Upper lobe of left lung (tissue), 6 donors: ENCODE measurements around the gene MYO1H. TPM values are rescaled to one million over a fixed set of nuclear protein-coding genes. Genes with fewer than 3 reads are reported as not detected.

Experiments used
- ATAC-seq, 2 donors: fragments of 200-7000 bp; cut with Tn5 transposase; one replicate each; pipeline ENCODE4 v1.9.1; 2022; ENCODE audit warnings: mild to moderate bottlenecking in 2 of 2, moderate library complexity in 2 of 2; ENCODE audit not compliant: low FRiP score in 2 of 2
- DNase-seq, 2 donors: peaks; one replicate each; pipeline ENCODE4 v3.0.0-alpha.2; 2019 to 2020
- H3K27ac ChIP-seq, 4 donors: fragments of 200-600 bp; sonication (generic); one replicate each; pipeline ENCODE4 v1.5.1; 2016 to 2019
- H3K27me3 ChIP-seq, 4 donors: fragments of 200-600 bp; sonication (generic); one replicate each; pipeline ENCODE4 v1.5.1; 2017 to 2019
- H3K36me3 ChIP-seq, 4 donors: fragments of 200-600 bp; sonication (generic); one replicate each; pipeline ENCODE4 v1.5.1; 2016 to 2019
- H3K4me1 ChIP-seq, 4 donors: fragments of 200-600 bp; sonication (generic); one replicate each; pipeline ENCODE4 v1.5.1; 2018 to 2019
- H3K4me3 ChIP-seq, 4 donors: fragments of 200-600 bp; sonication (generic); one replicate each; pipeline ENCODE4 v1.5.1; 2017 to 2019; ENCODE audit warnings: mild to moderate bottlenecking in 2 of 4, moderate library complexity in 1 of 4
- H3K9me3 ChIP-seq, 4 donors: fragments of 200-600 bp; sonication (generic); one replicate each; pipeline ENCODE4 v1.5.1; 2018 to 2019
- CTCF ChIP-seq, 6 experiments: fragments of 450-650 bp in 4 of 6; fragments of 200-600 bp in 2 of 6; sonication (generic) in 2 of 6; IDR thresholded peaks; one replicate each; pipeline ENCODE4 v1.5.1; 2016 to 2019; ENCODE audit warnings: antibody characterized with exemption in 6 of 6
- EP300 ChIP-seq, 4 donors: sonication (generic); formaldehyde crosslinking; IDR thresholded peaks; one replicate each; pipeline ENCODE4 v1.5.1; 2017; ENCODE audit warnings: antibody characterized with exemption in 4 of 4, control low read depth in 2 of 4
- POLR2A ChIP-seq, 4 donors: fragments of 450-650 bp; IDR thresholded peaks; one replicate each; pipeline ENCODE4 v1.5.1; 2016 to 2017; ENCODE audit warnings: antibody characterized with exemption in 4 of 4, mild to moderate bottlenecking in 2 of 4
- POLR2AphosphoS5 ChIP-seq, 2 donors: sonication (generic); formaldehyde crosslinking; IDR thresholded peaks; one replicate each; pipeline ENCODE4 v1.5.1; 2017; ENCODE audit warnings: antibody characterized with exemption in 2 of 2
- WGBS, 2 donors: methylation state at CpG; one replicate each; pipeline ENCODE4 v1.1.5; 2017 to 2018; 5-methylcytosine and 5-hydroxymethylcytosine counted together
- total RNA-seq, 6 donors: library from RNA; depleted of rRNA in 4 of 6; stranded (reverse); fragments of >200 nt in 4 of 6; gene quantifications; one replicate each; pipeline versions ENCODE4 v1.1.0 to v1.2.1, GENCODE V29; 2016 to 2021
- donor health status: DM: no; HTN: no; CAD: no; lungs with moderate emphysema.
- donor health status: DM: no; HTN: yes; CAD: no; lungs with severe emphysema.

MYO1H gene
- total RNA-seq, 6 donors from 2014 or later, result 0.17 to 0.51 (median 0.46) TPM; not detected in 3

- Histone ChIP-seq H3K4me3 (no peak overlapping the region), H3K9me3 (no peaks in the 10 kb centered on the region), H3K27ac (no peak overlapping the region), H3K27me3 (no peaks in the 10 kb centered on the region), H3K4me1 (peaks cover 23 to 36% (median 29%) of the 10 kb centered on the region in 4 donors), H3K36me3 (peaks cover 13 to 29% (median 24%) of the 10 kb centered on the region in 4 donors)
- no peak for TF ChIP-seq POLR2AphosphoS5 (IDR thresholded peaks at IDR 0.05)
- TF ChIP-seq CTCF (IDR thresholded peaks at IDR 0.05), result no peak
- TF ChIP-seq POLR2A (IDR thresholded peaks at IDR 0.05), result no peak
- no peak for TF ChIP-seq EP300 (IDR thresholded peaks at IDR 0.05)
- DNase-seq, result no peak
- WGBS, 2 donors, result 96 to 97% methylated on average over 4 of the region's 4 CpGs
- no peak for ATAC-seq
Observed at GRCh38 chr12:109480356-109480755, 132.7 kb downstream of the MYO1H start.

GRCh38 chr12:109481863-109482262 is 134.2 kb downstream of the MYO1H start:
- no peak for DNase-seq
- no peak for TF ChIP-seq POLR2AphosphoS5 (IDR thresholded peaks at IDR 0.05)
- no peak for TF ChIP-seq EP300 (IDR thresholded peaks at IDR 0.05)
- TF ChIP-seq CTCF (IDR thresholded peaks at IDR 0.05), result no peak
- no peak for TF ChIP-seq POLR2A (IDR thresholded peaks at IDR 0.05)
- Histone ChIP-seq H3K27ac (no peak overlapping the region), H3K36me3 (peaks cover 27 to 44% (median 38%) of the 10 kb centered on the region in 4 donors), H3K9me3 (no peaks in the 10 kb centered on the region), H3K4me3 (no peak overlapping the region), H3K27me3 (no peaks in the 10 kb centered on the region), H3K4me1 (peaks cover 12 to 21% (median 17%) of the 10 kb centered on the region in 4 donors)
- 91 to 94% methylated on average over 1 of the region's 1 CpG for WGBS, 2 donors
- no peak for ATAC-seq

- TF ChIP-seq CTCF (IDR thresholded peaks at IDR 0.05), result no peak
- Histone ChIP-seq H3K4me3 (no peak overlapping the region), H3K9me3 (no peaks in the 10 kb centered on the region), H3K36me3 (peaks cover 32 to 50% (median 45%) of the 10 kb centered on the region in 4 donors), H3K27ac (no peak overlapping the region), H3K4me1 (peaks cover 12 to 20% (median 17%) of the 10 kb centered on the region in 4 donors), H3K27me3 (no peaks in the 10 kb centered on the region)
- DNase-seq, result no peak
- 87 to 94% methylated on average over 2 of the region's 2 CpGs for WGBS, 2 donors
- ATAC-seq, result no peak
Observed at GRCh38 chr12:109482491-109482890, 134.8 kb downstream of the MYO1H start.

- DNase-seq (no peak), ATAC-seq (no peak)
- WGBS, 2 donors, result 56 to 77% methylated on average over 2 of the region's 2 CpGs
- H3K9me3 ChIP-seq, result no peaks in the 10 kb centered on the region
- no peak for TF ChIP-seq POLR2AphosphoS5 (IDR thresholded peaks at IDR 0.05)
- H3K27me3 ChIP-seq, result no peaks in the 10 kb centered on the region
- H3K4me1 ChIP-seq, result peaks cover 11 to 18% (median 16%) of the 10 kb centered on the region in 4 donors
- H3K27ac ChIP-seq, result no peak overlapping the region
- peaks cover 35 to 54% (median 49%) of the 10 kb centered on the region in 4 donors for H3K36me3 ChIP-seq
- no peak overlapping the region for H3K4me3 ChIP-seq
Observed at GRCh38 chr12:109482894-109483293, 135.2 kb downstream of the MYO1H start.

GRCh38 chr12:109483346-109483745 is 135.6 kb downstream of the MYO1H start:
- no peak overlapping the region for H3K4me3 ChIP-seq

More at GRCh38 chr12:109483346-109483745, 135.6 kb downstream of the MYO1H start:
- Histone ChIP-seq H3K9me3 (no peaks in the 10 kb centered on the region), H3K27ac (no peak overlapping the region), H3K4me1 (peaks cover 7 to 14% (median 13%) of the 10 kb centered on the region in 4 donors), H3K36me3 (peaks cover 39 to 59% (median 53%) of the 10 kb centered on the region in 4 donors), H3K27me3 (no peaks in the 10 kb centered on the region)
- no peak for DNase-seq
- 95 to 96% methylated on average over 11 of the region's 11 CpGs for WGBS, 2 donors
- TF ChIP-seq POLR2A (IDR thresholded peaks at IDR 0.05) (no peak), POLR2AphosphoS5 (IDR thresholded peaks at IDR 0.05) (no peak), CTCF (IDR thresholded peaks at IDR 0.05) (no peak), EP300 (IDR thresholded peaks at IDR 0.05) (no peak)
- ATAC-seq, result no peak
